HFF-Myc (cell line): ENCODE results near the gene HNF1B.

Experiments
- DNase-seq: peaks from one replicate; pipeline ENCODE4 v3.0.0-alpha.2; 2011; ENCODE audit warnings: low read depth; ENCODE audit errors: extremely low read depth
- H3K4me3 ChIP-seq: replicated peaks from 2 replicates; pipeline ENCODE4 v1.5.1; 2011; ENCODE audit warnings: low read depth, mild to moderate bottlenecking, control low read depth, low read length
- CTCF ChIP-seq: IDR thresholded peaks from 2 replicates; pipeline ENCODE4 v1.5.1; 2012; ENCODE audit warnings: mild to moderate bottlenecking, low read depth, low read length, control low read depth; ENCODE audit errors: missing control alignments

Gene HNF1B

GRCh38 chr17:37752482-37752881 is 7.6 kb upstream of the HNF1B start:
- no peak for DNase-seq
- no peak overlapping the region for H3K4me3 ChIP-seq
- TF ChIP-seq CTCF, result no peak

- TF ChIP-seq CTCF, result no peak
- DNase-seq, result no peak
- H3K4me3 ChIP-seq, result no peak overlapping the region
Measured at GRCh38 chr17:37750768-37751475, 6.1 kb upstream of the HNF1B start.

GRCh38 chr17:37750292-37750691 is 5.4 kb upstream of the HNF1B start:
- H3K4me3 ChIP-seq, result no peak overlapping the region
- DNase-seq, result no peak
- no peak for TF ChIP-seq CTCF

- DNase-seq, result no peak
- H3K4me3 ChIP-seq, result no peak overlapping the region
- TF ChIP-seq CTCF, result no peak
Measured at GRCh38 chr17:37747222-37747621, 2.4 kb upstream of the HNF1B start.

- H3K4me3 ChIP-seq, result no peak overlapping the region
- TF ChIP-seq CTCF, result no peak
- no peak for DNase-seq
Measured at GRCh38 chr17:37746617-37747016, 1.8 kb upstream of the HNF1B start.

- no peak overlapping the region for H3K4me3 ChIP-seq
- no peak for DNase-seq
- TF ChIP-seq CTCF, result no peak
Measured at GRCh38 chr17:37745801-37746426, 1.1 kb upstream of the HNF1B start.

GRCh38 chr17:37744633-37744927 is 279 bp downstream of the HNF1B start:
- DNase-seq, result no peak
- no peak for TF ChIP-seq CTCF
- H3K4me3 ChIP-seq, result no peak overlapping the region
